CD8-positive, alpha-beta memory T cell (primary cell): Measurements from ENCODE around the gene SNTB2. TPM values are rescaled to one million over a fixed set of nuclear protein-coding genes. Genes with fewer than 3 reads are reported as not detected.

Source experiments
- CTCF ChIA-PET: fragments of 350-600 bp; sonication (Branson Sonifier 250); formaldehyde crosslinking; loops from one replicate; lab custom pipeline; 2021; ENCODE audit warnings: antibody characterized with exemption; lab: Charles Lee
- POLR2A ChIA-PET: fragments of 350-600 bp; sonication (Branson Sonifier 250); formaldehyde crosslinking; loops from one replicate; lab custom pipeline; 2021; ENCODE audit warnings: antibody characterized with exemption; lab: Charles Lee
- DNase-seq, 5 donors: peaks; one replicate each; pipeline versions ENCODE4 v3.0.0 to v3.0.0-alpha.2; 2020 to 2022; ENCODE audit warnings: mixed read lengths in 1 of 5
- H3K27ac ChIP-seq: one replicate; pipeline ENCODE4 v1.7.0; 2013; ENCODE audit warnings: low read depth, mild to moderate bottlenecking, low read length, moderate library complexity
- H3K27me3 ChIP-seq: 2 replicates; pipeline ENCODE4 v1.7.0; 2013; ENCODE audit warnings: low read length, mild to moderate bottlenecking; ENCODE audit not compliant: insufficient read depth, poor library complexity, severe bottlenecking
- H3K36me3 ChIP-seq: 2 replicates; pipeline ENCODE4 v1.7.0; 2013; ENCODE audit warnings: mild to moderate bottlenecking, low read length, moderate library complexity; ENCODE audit not compliant: insufficient read depth
- H3K4me1 ChIP-seq: 2 replicates; pipeline ENCODE4 v1.7.0; 2013; ENCODE audit warnings: mild to moderate bottlenecking, low read length, moderate library complexity; ENCODE audit not compliant: insufficient read depth
- H3K4me3 ChIP-seq: 2 replicates; pipeline ENCODE4 v1.7.0; 2013; ENCODE audit warnings: mild to moderate bottlenecking, low read length
- H3K9me3 ChIP-seq: 2 replicates; pipeline ENCODE4 v1.7.0; 2013; ENCODE audit warnings: mild to moderate bottlenecking, low read length
- H3K27ac Mint-ChIP-seq, 8 donors: one replicate each; pipeline ENCODE4 v1.8.0; 2020 to 2021; ENCODE audit warnings: mixed read lengths in 8 of 8, mild to moderate bottlenecking in 6 of 8, inconsistent platforms in 3 of 8, moderate library complexity in 3 of 8
- H3K27me3 Mint-ChIP-seq, 2 donors: one replicate each; pipeline ENCODE4 v1.8.0; 2020 to 2021; ENCODE audit warnings: mixed read lengths in 2 of 2, mild to moderate bottlenecking in 1 of 2, moderate library complexity in 1 of 2
- H3K36me3 Mint-ChIP-seq, 3 donors: one replicate each; pipeline ENCODE4 v1.8.0; 2020 to 2021; ENCODE audit warnings: mixed read lengths in 3 of 3, inconsistent platforms in 1 of 3, mild to moderate bottlenecking in 1 of 3
- H3K4me1 Mint-ChIP-seq, 3 donors: one replicate each; pipeline ENCODE4 v1.8.0; 2020 to 2021; ENCODE audit warnings: mixed read lengths in 3 of 3, inconsistent platforms in 1 of 3, mild to moderate bottlenecking in 1 of 3
- H3K4me3 Mint-ChIP-seq, 7 donors: one replicate each; pipeline ENCODE4 v1.8.0; 2020 to 2021; ENCODE audit warnings: mixed read lengths in 7 of 7, mild to moderate bottlenecking in 6 of 7, moderate library complexity in 4 of 7, inconsistent platforms in 2 of 7
- H3K9me3 Mint-ChIP-seq, 5 donors: one replicate each; pipeline ENCODE4 v1.8.0; 2020 to 2022; ENCODE audit warnings: mixed read lengths in 5 of 5, mild to moderate bottlenecking in 3 of 5, moderate library complexity in 2 of 5, inconsistent platforms in 1 of 5
- polyA plus RNA-seq: library from polyadenylated mRNA; unstranded; fragments of 300-500 nt; fragmentation: Illumina TruSeq; gene quantifications from one replicate; pipeline ENCODE4 v1.2.3, GENCODE V29; 2021
- total RNA-seq, 2 experiments: library from RNA; stranded (reverse); gene quantifications; one replicate each; pipeline ENCODE4 v1.2.3, GENCODE V29; 2021

The SNTB2 gene
- total and polyA plus RNA-seq, 3 experiments from 2014 or later, result 13.6 to 28.2 (median 14.9) TPM

DNA sequence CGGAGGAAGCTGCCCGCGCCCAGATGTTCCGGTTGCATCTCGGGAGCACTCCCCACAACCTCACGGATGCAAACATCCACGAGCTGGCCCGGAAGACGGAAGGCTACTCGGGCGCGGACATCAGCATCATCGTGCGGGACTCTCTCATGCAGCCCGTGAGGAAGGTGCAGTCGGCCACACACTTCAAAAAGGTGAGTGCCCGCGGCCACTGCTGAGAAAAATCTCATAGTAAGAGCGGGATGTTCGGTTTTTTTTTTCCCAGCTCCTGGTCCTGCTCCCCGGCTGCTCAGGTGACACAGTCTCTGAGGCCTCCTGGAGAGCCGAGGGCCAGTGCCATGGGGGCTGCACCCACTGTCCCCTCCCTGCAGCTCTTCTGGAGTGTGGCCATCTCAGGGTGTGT, 134.1 kb downstream of the SNTB2 start:
- Mint-ChIP-seq H3K9me3 (no peaks in the 10 kb centered on the region), H3K4me1 (peaks cover 5 to 17% (median 9%) of the 10 kb centered on the region in 3 donors), H3K27me3 (no peaks in the 10 kb centered on the region), H3K27ac (peak overlapping the region in 2 of 8 donors; percentile 17 to 54), H3K36me3 (peaks cover 4 to 93% (median 8%) of the 10 kb centered on the region in 3 donors), H3K4me3 (no peak overlapping the region)
- ChIA-PET POLR2A (no interaction called here), CTCF (no interaction called here)
- Histone ChIP-seq H3K27ac (no peak overlapping the region), H3K27me3 (no peaks in the 10 kb centered on the region), H3K36me3 (peaks cover 57% of the 10 kb centered on the region), H3K9me3 (no peaks in the 10 kb centered on the region), H3K4me3 (no peak overlapping the region), H3K4me1 (peaks cover 4% of the 10 kb centered on the region)
- no peak for DNase-seq

DNA sequence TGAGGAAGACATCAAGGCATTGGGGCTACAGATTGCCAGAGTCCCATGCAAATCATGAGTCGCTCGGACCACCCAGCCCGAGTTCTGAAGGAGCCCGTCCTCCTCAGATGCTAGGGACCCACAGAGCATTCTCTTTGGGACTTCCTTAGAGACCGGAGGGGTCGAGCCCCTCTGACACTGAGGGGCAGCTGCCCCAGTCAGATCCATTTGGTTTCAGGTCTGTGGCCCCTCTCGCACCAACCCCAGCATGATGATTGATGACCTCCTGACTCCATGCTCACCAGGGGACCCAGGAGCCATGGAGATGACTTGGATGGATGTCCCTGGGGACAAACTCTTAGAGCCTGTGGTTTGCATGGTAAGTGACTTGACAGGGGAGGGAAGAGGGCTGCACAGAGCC, 135.4 kb downstream of the SNTB2 start:
- Histone ChIP-seq H3K4me3 (no peak overlapping the region), H3K9me3 (no peaks in the 10 kb centered on the region), H3K36me3 (peaks cover 45% of the 10 kb centered on the region), H3K4me1 (peaks cover 16% of the 10 kb centered on the region), H3K27me3 (no peaks in the 10 kb centered on the region), H3K27ac (no peak overlapping the region)
- POLR2A ChIA-PET, result interaction anchor here (0.6 kb wide), 1 partner anchor 271 kb away, joined by 4 read pairs; no protein-coding TSS in a partner anchor
- peak overlapping the region in 2 of 8 donors; percentile 36 to 78 for H3K27ac Mint-ChIP-seq
- H3K9me3 Mint-ChIP-seq, result no peaks in the 10 kb centered on the region
- H3K4me1 Mint-ChIP-seq, result peaks cover 16 to 30% (median 16%) of the 10 kb centered on the region in 3 donors
- CTCF ChIA-PET, result no interaction called here
- no peaks in the 10 kb centered on the region for H3K27me3 Mint-ChIP-seq
- no peak for DNase-seq
- no peak overlapping the region for H3K4me3 Mint-ChIP-seq
- peaks cover 4 to 91% (median 7%) of the 10 kb centered on the region in 3 donors for H3K36me3 Mint-ChIP-seq

- Mint-ChIP-seq H3K9me3 (no peaks in the 10 kb centered on the region), H3K4me1 (peaks cover 21 to 39% (median 22%) of the 10 kb centered on the region in 3 donors), H3K36me3 (peaks cover 4 to 90% (median 7%) of the 10 kb centered on the region in 3 donors), H3K27ac (peak overlapping the region in 1 of 8 donors; percentile 26), H3K4me3 (no peak overlapping the region), H3K27me3 (no peaks in the 10 kb centered on the region)
- Histone ChIP-seq H3K4me3 (no peak overlapping the region), H3K36me3 (peaks cover 39% of the 10 kb centered on the region), H3K27me3 (no peaks in the 10 kb centered on the region), H3K4me1 (peaks cover 25% of the 10 kb centered on the region), H3K9me3 (no peaks in the 10 kb centered on the region), H3K27ac (no peak overlapping the region)
- DNase-seq, result no peak
- POLR2A ChIA-PET, result interaction anchor here (0.6 kb wide), 1 partner anchor 14 kb away, joined by 5 read pairs; no protein-coding TSS in a partner anchor
- CTCF ChIA-PET, result no interaction called here
These were observed 136.5 kb downstream of the SNTB2 start for GRCh38 chr16:69323415-69323814.

- peaks cover 26 to 46% (median 29%) of the 10 kb centered on the region in 3 donors for H3K4me1 Mint-ChIP-seq
- no peak overlapping the region for H3K4me3 Mint-ChIP-seq
- H3K9me3 ChIP-seq, result no peaks in the 10 kb centered on the region
- peaks cover 4 to 90% (median 7%) of the 10 kb centered on the region in 3 donors for H3K36me3 Mint-ChIP-seq
- peak overlapping the region in 1 of 8 donors; percentile 54 for H3K27ac Mint-ChIP-seq
- H3K27me3 ChIP-seq, result no peaks in the 10 kb centered on the region
- no peak for DNase-seq
- peaks cover 32% of the 10 kb centered on the region for H3K36me3 ChIP-seq
- no peak overlapping the region for H3K27ac ChIP-seq
- H3K4me1 ChIP-seq, result peaks cover 31% of the 10 kb centered on the region
- H3K9me3 Mint-ChIP-seq, result no peaks in the 10 kb centered on the region
- no peaks in the 10 kb centered on the region for H3K27me3 Mint-ChIP-seq
- POLR2A ChIA-PET, result interaction anchor here (0.7 kb wide), 1 partner anchor 145 kb away, joined by 4 read pairs; no protein-coding TSS in a partner anchor
- no peak overlapping the region for H3K4me3 ChIP-seq
- CTCF ChIA-PET, result no interaction called here
These were observed 137.1 kb downstream of the SNTB2 start for GRCh38 chr16:69324013-69324531.

DNA sequence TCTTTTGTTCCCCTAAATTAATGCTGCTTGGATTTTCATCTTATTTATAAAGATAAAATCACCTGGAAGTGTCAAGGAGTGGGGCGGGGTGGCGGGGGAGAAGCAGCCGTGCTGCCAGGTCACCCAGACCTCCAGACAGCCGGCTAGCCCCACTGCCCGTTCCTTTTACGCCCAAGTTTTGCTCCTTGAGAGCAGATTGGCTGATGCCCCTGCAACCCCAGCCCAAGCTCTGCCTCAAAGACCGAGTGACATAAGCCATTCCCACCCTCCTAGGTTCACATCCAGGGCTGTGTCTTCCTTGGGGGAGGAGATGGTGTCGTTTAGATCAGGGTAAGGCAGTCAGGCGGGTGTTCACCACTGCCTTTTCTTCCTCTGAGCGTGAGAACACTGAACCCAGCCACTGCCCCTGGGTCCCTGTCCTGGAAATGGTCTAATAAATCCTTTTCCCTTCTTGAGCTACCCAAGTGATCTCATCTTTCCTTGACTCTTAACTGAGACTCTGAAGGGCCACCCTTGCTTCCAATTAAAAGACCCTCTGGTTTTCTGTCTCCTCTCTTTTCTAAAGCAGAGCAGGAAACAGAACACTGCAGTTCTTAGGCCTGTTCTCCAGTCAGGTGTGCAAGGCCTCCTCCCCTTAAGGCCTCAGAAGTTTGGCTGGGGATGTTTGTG, 137.8 kb downstream of the SNTB2 start:
- Mint-ChIP-seq H3K4me1 (peaks cover 31 to 52% (median 34%) of the 10 kb centered on the region in 3 donors), H3K36me3 (peaks cover 3 to 85% (median 4%) of the 10 kb centered on the region in 3 donors)
- CTCF ChIA-PET, result interaction anchor here (1.1 kb wide), 1 partner anchor 9 kb away, joined by 3 read pairs; no protein-coding TSS in a partner anchor

DNA sequence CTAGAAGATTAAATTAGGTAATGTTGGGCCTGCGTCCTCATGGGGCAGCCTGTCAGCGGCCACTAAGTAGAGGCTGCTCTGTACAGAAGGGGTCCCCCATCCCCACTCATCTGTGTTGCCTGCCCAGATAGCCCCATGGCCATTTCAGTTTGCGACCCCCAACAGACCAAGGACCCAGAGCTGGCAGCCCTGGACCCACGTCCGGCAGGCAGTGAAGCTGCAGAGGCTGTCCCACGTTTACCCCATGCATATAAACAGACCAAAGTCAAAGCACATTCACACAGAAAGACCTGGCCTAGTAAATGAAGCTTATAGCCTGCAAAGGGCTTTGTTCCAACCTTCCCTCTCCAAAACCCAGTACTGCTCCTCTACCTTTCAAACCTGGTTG, 138.8 kb downstream of the SNTB2 start:
- Mint-ChIP-seq H3K36me3 (peaks cover 3 to 75% (median 4%) of the 10 kb centered on the region in 3 donors), H3K9me3 (no peaks in the 10 kb centered on the region), H3K27ac (peak overlapping the region in 7 of 8 donors; percentile 30 to 74 (median 47)), H3K27me3 (no peaks in the 10 kb centered on the region), H3K4me1 (peaks cover 31 to 54% (median 34%) of the 10 kb centered on the region in 3 donors), H3K4me3 (peak overlapping the region in 1 of 7 donors; percentile 48)
- peaks cover 39% of the 10 kb centered on the region for H3K4me1 ChIP-seq
- H3K36me3 ChIP-seq, result peaks cover 15% of the 10 kb centered on the region
- CTCF ChIA-PET, result interaction anchor here (0.6 to 2.2 kb wide), 5 partner anchors 8 to 528 kb away, joined by 3 to 9 read pairs (median 3); partner anchors contain the start of gene COG8
- no peak overlapping the region for H3K4me3 ChIP-seq
- H3K27ac ChIP-seq, result no peak overlapping the region
- POLR2A ChIA-PET, result interaction anchor here (0.7 kb wide), 2 partner anchors 14 to 136 kb away, joined by 3 to 6 read pairs; no protein-coding TSS in a partner anchor
- H3K9me3 ChIP-seq, result no peaks in the 10 kb centered on the region
- no peak for DNase-seq
- no peaks in the 10 kb centered on the region for H3K27me3 ChIP-seq

More for the DNA sequence above, 137.8 kb downstream of the SNTB2 start:
- no peaks in the 10 kb centered on the region for H3K27me3 Mint-ChIP-seq
- H3K27ac ChIP-seq, result no peak overlapping the region
- POLR2A ChIA-PET, result interaction anchor here (0.7 kb wide), 1 partner anchor 13 kb away, joined by 6 read pairs; no protein-coding TSS in a partner anchor
- DNase-seq, result no peak
- peaks cover 26% of the 10 kb centered on the region for H3K36me3 ChIP-seq
- H3K4me1 ChIP-seq, result peaks cover 38% of the 10 kb centered on the region
- H3K4me3 ChIP-seq, result no peak overlapping the region
- peak overlapping the region in 1 of 7 donors; percentile 45 for H3K4me3 Mint-ChIP-seq
- H3K27me3 ChIP-seq, result no peaks in the 10 kb centered on the region
- no peaks in the 10 kb centered on the region for H3K9me3 Mint-ChIP-seq
- no peaks in the 10 kb centered on the region for H3K9me3 ChIP-seq
- H3K27ac Mint-ChIP-seq, result peak overlapping the region in 3 of 8 donors; percentile 18 to 54 (median 23)

GRCh38 chr16:69326172-69326873, 139.4 kb downstream of the SNTB2 start:
- Mint-ChIP-seq H3K4me3 (peak overlapping the region in 3 of 7 donors; percentile 23 to 71 (median 48)), H3K9me3 (no peaks in the 10 kb centered on the region), H3K27ac (peak overlapping the region; percentile 36 to 83 (median 66)), H3K4me1 (peaks cover 31 to 57% (median 34%) of the 10 kb centered on the region in 3 donors), H3K36me3 (peaks cover 0 to 72% (median 4%) of the 10 kb centered on the region in 3 donors), H3K27me3 (no peaks in the 10 kb centered on the region)
- ChIA-PET POLR2A (interaction anchor here (0.6 kb wide), 1 partner anchor 204 kb away, joined by 4 read pairs; no protein-coding TSS in a partner anchor), CTCF (interaction anchor here (0.6 to 2.2 kb wide), 7 partner anchors 9 to 1805 kb away, joined by 3 to 9 read pairs (median 3); partner anchors contain the start of gene COG8)
- no peak overlapping the region for H3K27ac ChIP-seq
- DNase-seq, result no peak
- peaks cover 43% of the 10 kb centered on the region for H3K4me1 ChIP-seq
- H3K9me3 ChIP-seq, result no peaks in the 10 kb centered on the region
- no peak overlapping the region for H3K4me3 ChIP-seq
- H3K36me3 ChIP-seq, result peaks cover 10% of the 10 kb centered on the region
- no peaks in the 10 kb centered on the region for H3K27me3 ChIP-seq
